NCI-H1694 (cell line): ENCODE measurements around the gene TMEM209.
"Not testable (repeated sequence)": the region's sequence is repeated elsewhere in the genome, so short reads cannot be mapped to it uniquely, and the experiment has no call there.

ENCODE experiments used
- DNase-seq: peaks from one replicate; lab custom pipeline; 2025; lab: John Stamatoyannopoulos, UW

The TMEM209 gene

DNA sequence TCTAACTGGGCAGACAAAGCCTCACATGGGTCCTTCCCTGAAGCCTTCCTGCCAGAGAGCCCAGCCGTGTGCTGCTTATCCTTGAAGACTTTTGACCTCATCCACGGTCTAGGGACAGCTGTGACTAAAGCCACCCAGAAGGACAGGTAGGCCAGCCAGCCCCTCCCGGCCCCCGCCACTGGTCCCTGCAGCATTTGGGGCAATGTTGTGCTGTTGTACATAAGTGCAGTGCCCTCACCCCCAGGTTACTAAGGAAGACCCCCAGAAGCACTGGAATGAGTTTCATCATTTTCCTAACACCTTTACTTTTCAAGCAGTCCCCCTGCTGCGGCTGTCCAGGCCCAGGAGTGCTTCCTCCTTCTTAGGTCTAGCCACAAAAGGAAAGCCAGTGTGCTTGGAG, 43.0 kb downstream of the TMEM209 start:
- no peak for DNase-seq

DNA sequence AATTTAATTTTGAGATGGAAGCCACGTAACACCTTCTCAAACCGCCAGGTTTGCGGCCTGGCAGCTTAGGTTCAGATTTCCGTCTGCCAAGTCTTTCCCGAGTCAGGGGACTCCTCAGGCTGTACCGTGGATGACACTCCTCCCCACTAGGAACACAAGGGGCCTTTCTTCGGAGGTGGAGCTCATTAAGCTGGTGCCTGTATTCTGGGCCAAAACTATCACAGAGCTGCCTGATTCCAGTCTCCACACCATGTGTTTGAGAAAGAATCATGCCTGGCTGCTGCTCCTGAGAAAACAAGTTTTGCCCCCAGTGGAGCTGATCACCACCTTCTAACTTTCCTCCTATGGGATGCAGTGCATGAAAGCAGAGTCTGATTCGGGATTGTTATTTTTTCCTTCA, 44.8 kb downstream of the TMEM209 start:
- DNase-seq, result no peak

DNA sequence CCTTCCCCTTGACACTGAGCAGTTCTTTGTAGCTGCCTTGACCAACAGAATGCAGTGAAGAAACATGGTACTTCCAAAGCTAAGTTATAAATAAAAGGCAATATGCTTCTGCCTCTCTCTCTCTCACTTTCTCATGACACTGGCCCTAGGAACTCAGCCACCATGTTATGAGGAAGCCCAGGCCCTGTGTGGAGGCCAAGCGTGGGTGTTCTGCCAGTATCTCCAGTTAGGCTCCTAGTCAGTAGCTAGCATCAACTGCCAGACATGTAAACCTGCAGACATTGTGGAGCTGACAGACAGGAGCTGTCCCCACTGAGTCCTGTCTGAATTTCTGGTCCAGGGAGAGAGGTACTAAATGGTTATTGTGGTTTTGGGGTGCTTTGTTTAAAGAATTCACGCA, 45.2 kb downstream of the TMEM209 start:
- DNase-seq, result no peak

DNA sequence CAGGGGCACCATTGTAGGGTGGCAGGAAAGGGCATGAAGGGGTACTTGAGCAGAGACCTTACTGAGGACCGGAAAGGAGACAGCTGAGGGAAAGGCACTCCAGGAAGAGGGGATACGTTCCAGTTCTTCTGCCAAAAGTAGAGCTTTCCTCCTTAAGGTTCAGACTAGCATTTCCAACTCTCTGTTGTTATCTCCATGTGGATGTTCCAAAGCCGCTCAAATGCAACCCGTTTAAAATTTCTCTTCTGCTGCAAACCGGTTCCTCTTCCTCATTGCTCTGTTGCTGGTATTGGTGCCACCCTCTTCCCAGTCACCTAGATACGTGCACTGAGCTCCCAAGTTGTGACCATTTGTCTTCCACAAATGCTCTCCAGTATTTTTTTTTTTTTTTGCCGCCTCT, 47.5 kb downstream of the TMEM209 start:
- DNase-seq, result no peak

DNA sequence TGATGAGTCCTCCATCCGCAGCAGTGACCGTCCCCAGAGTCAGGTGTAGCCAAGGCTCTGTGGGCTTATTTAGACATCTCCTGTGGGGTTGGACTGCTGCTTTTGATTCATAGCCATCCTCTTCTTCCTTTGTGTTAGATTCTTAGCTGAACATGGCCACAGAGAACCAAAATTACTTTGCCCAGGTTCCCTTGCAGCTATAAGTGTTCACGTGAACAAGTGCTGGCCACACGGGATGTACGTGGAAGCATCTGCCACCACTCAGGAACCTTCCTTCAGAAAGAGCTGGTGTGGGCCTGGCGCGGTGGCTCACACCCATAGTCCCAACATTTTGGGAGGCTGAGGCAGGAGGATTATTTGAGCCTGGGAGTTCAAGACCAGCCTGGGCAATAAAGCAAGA, 49.1 kb downstream of the TMEM209 start:
- DNase-seq, result no peak

DNA sequence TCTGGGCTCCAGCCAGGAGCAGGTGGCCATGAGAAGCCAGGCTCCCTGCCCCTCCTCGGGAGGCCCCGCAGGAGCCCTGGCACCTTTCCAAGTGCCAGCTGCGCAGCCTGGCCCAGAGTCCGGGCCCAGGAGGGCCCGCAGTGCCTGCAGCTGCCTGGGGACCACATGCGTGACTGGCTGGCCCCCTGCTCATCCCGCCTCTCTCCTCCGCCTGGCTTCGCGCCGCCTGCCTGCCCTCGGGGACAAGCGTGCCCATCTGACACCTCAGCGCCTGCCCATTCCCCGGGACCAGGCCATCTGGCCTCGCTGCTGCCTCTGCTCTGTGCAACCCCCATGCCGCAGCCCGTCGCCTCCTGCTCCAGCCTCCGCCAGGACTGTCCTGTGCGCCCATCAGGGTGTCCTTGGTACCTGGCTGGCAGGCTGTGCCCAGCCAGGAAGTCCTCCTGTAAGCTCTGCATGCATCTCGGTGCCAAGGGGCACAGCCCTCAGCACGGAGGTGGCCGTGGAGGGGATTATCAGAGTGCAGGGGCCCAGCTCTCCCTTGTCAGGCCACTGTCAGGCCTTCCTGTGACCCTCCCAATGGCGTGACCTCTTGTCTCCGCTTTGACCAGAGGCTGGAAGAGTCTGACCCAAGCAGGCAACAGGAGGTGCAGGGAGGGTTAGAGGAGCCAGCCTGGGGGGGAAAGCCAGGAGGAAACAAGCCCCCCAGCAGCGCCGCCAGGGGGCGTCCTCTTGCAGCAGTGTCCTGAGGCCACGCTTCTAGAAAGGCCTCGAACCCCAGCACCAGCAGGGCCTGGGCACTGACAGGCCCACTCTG, 50.5 kb downstream of the TMEM209 start:
- peak; percentile 84 for DNase-seq

DNA sequence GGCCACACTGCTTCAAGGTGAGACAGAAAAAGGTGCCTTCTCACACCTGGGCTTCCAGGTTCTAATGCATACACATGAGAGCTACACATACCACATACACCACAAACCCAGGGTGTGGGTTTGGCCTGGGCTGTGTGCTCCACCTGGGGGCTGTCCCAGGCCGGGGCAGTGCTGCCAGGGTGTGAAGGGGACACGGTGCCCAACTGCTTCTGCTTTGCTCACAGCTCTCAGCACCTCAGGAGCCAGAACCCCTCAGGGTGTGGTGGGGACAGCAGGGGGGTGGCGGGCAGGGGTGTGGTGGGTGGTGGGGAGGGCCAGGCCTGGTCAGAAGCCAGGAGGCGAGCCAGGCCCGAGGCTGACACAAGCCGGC, 51.1 kb downstream of the TMEM209 start:
- DNase-seq, result peak; percentile 54

DNA sequence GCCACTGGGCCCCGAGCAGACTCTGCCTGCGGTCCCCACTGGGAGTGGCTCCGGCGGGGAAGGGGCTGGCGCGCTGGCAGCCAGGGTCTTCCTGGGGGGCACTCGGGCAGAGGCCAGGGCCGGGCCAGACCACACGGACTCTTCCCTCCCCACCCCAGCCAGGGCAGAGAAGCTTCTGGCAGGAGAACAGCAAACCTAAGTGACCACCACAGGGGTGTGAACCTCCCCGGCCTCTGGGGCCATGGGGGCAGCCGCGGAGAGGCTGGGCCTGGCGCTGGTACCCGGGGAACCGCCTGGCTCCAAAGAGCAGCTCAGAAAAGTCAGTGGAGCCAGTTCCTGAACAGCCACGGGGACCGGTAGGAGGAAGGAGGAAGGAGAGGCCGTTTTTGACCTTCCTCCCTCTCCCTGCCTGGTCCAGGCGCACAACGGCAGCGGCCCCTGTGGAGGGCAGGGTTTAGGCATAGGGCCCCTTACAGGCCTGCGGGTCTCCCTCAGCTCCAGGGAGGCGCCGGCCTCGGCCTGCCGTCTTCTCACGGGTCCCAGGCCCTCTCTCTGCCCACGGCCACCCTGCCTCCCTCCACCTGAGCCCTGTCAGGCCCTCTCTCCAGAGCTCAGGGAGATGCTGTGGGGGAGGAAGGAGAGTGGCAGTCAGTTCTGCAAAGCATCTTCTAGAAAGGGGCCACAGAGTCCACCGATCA, 51.8 kb downstream of the TMEM209 start:
- no peak for DNase-seq

DNA sequence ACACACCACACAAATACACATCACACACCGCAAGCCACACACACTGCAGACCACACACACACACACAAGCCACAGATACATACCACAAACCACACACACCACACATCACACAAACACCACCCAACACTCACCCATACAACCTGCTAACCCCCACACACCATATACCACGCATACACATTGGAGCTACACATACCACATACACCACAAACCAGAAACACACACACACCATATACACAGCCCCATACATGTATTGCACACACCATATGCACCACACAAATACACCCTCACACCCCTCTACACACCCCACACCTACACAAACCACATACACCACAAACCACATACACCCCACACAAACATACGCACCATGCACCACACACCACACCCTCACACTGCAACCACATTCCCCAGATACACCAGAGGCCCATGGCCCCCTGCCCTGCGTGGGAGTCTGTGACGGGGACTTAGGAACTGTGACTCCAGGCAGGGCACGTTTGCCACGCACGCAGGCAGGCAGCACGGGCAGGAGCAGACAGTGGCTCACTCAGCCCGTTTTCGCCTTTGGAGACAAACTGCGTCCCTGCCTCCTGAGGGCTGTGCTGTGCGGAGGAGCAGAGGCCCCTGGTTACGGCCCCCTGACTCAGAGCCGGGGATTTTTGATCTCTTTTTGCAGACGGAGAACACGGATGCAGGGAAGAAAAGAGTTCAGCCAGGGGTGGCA, 52.6 kb downstream of the TMEM209 start:
- no peak for DNase-seq

DNA sequence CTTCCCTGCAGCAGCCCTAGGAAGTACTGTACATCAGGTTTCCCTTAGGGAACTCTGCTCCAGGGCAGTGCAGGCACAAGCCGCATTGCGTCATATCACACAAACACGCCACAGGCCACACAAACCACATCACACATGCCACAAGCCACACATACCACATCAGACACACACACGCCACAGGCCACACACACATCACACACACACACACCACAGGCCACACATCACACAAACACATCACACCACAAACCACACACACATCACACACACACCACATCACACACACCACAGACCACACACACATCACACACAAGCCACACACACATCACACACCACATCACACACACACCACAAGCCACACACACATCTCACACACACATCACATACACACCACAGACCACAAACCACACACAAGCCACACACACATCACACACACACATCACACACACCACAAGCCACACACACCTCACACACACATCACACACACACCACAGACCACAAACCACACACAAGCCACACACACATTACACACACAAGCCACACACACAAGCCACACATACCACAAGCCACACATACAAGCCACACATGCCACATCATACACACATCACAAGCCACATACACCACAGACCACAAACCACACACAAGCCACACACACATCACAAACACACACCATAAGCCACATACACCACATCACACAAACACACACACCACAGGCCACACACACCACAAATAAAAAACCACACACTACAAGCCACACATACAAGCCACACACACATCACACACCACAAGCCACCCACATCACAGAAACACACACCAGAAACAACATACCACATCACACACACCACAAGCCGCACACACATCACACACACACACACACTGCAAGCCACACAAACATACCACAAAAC, 53.4 kb downstream of the TMEM209 start:
- no peak for DNase-seq

DNA sequence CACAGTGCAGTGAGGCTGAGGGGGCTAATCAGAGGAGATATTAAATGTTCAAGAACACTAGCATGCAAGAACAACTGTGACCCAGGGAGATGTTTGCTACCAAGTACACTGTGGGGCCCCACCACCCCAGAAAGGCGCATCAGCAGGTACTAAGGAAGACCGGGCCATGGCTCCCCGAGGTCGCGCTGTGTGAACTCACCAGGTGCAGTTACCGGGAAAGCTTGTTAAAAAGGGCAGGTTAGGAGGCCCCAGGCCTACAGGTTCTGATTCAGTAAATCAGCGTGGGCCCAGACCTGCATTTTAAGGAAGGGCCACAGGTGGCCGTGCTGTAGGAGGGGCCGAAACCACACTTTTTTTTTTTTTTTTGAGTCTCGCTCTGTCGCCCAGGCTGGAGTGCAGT, 54.6 kb downstream of the TMEM209 start:
- DNase-seq, result no peak

DNA sequence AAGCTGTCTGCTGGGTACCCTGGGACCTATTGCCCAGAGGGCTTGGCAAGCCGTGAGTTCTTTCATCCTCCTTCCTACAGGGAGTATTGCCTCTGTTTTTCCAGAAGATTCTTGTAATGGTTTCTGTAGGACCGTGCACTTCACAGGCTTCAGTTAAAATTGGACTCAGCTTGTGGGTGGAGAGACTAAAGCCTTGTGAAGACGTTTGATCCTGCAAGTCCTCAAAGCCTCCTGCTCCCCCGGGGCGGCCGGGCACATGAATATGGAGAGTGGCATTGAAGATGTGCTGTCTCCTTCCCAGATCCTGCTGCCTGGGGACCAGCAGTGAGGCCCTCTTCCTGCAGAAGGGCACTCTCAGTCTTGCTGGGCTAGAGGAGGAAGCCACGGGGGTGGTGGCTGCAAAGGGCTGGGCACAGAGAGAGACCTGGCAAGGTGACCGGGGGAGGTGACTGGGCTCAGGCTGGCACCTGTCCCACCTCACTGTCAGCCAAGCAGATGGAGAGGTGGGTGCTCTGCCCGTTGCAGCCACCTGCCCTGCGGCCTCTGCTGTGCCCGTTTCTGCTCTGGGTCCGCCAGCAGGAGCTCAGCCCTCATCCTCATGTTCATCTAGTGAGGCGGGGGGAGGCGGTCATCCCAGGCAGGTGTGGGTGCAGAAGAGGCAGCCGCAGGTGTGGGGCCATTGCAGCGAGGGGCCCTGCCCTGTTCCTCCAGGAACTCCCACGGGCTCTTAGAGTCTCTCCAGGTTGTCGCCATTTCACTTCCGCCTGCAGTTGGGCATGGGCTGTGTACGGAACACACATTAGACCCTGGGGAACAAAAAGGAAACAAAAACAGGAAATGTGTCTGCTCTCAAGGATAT, 55.7 kb downstream of the TMEM209 start:
- DNase-seq, result peak; percentile 22

DNA sequence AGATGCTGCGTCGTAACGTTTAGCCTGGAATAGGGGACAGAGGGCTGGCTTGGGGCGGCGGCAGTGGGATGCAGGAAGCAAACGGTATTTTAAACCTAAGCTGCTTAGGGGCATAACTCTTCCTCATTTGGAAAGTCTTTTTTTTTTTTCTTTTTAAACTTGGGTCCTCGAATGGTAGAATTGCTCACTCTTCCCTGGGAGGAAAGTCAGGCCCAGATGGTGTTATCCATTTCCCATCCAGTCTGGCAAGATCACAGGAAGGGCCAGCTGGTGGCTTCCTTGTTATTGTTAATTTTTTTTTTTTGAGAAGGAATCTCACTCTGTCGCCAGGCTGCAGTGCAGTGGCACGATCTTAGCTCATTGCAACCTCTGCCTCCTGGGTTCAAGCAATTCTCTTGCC, 56.6 kb downstream of the TMEM209 start:
- DNase-seq, result peak; percentile 92

DNA sequence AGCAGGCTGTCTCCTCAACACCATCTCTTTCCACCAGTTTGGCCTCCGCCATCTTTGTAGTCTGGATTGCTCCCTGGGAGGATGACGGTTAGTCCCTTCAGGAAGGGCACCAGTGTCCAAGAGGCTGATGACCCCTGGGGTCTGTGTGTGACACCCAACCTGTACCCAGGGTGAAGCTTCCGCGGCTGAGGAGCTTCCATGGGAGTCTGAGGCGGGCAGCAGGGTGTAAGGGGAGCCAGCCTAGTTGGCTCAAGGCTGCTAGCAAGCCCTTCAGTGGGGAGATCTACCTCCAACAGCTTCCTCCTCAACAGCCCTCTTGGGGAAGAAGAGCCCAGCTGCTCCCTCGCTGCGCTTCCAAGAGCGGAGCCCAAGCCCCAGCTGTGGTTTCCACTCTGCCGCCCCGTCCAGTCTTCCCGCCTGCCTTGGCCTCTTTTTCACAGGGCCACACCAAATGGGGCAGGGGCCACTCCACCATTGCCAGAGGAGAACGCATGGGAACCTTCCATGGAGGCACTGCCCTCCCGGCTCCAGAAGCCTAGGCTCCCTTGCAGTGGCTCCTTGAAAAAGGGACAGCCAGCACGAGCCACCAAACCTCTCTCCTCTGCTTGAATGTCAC, 57.4 kb downstream of the TMEM209 start:
- DNase-seq, result no peak

DNA sequence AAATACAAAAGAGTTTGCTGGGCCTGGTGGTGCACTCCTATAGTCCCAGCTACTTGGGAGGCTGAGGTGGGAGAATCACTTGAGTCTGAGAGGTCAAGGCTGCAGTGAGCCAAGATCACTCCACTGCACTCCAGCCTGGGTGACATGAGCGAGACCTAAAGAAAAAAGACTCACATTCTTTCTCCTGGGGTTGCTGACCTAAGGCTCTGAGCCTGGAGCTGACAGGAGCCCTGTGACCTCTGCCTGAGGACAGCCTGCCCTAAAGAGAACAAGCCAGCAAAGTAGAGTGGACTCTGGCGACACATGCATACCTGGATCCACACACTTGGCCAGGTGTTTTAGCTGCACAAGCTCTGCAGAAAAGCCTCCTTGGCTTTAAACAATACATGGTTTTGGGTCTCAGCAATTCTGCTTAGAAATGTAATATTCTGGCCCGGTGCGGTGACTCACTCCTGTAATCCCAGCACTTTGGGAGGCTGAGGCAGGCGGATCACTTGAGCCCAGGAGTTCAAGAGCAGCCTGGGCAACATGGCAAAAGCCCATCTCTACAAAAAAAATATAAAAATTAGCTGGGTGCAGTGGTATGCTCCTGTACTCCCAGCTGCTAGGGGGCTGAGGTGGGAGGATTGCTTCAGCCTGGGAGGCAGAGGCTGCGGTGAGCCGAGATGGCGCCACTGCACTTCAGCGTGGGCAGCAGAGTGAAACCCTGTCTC, 58.4 kb downstream of the TMEM209 start:
- no peak for DNase-seq

DNA sequence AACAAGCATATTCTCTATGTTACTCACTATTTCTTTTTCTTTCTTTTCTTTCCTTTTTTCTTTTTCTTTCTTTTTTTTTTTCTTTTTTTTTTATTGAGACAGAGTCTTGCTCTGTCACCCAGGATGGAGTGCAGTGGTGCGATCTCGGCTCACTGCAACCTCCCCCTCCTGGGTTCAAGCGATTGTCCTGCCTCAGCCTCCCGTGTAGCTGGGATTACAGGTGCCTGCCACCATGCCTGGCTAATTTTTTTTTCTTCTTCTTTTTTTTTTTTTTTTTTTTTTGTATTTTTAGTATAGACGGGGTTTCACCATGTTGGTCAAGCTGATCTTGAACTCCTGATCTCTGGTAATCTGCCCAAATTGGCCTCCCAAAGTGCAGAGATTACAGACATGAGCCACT, 59.1 kb downstream of the TMEM209 start:
- not testable (repeated sequence) for DNase-seq

DNA sequence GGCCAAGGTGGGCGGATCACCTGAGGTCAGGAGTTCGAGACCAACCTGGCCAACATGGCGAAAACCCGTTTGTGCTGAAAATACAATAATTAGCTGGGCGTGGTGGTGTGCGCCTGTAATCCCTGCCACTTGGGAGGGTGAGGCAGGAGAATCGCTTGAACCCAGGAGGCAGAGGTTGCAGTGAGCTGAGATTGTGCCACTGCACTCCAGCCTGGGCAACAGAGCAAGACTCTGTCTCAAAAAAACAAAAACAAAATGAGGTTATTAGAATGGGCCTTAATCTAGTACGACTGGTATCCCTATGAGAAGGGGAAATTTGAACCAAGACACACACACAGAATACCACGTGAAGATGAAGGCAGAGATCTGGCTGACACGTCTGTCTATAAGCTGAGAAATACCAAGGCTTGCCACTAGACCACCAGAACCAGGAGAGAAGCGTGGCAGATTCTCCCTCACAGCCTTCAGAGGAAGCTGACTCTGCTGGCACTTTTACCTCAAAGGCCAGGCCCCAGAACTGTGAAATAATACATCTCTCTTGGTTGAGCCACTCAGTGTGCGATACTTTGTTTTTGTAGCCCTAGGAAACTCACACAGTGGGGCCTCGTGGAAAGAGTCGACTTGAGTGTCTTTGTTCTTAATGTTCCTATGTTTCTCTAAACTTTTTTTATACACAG, 59.6 kb downstream of the TMEM209 start:
- DNase-seq, result no peak

DNA sequence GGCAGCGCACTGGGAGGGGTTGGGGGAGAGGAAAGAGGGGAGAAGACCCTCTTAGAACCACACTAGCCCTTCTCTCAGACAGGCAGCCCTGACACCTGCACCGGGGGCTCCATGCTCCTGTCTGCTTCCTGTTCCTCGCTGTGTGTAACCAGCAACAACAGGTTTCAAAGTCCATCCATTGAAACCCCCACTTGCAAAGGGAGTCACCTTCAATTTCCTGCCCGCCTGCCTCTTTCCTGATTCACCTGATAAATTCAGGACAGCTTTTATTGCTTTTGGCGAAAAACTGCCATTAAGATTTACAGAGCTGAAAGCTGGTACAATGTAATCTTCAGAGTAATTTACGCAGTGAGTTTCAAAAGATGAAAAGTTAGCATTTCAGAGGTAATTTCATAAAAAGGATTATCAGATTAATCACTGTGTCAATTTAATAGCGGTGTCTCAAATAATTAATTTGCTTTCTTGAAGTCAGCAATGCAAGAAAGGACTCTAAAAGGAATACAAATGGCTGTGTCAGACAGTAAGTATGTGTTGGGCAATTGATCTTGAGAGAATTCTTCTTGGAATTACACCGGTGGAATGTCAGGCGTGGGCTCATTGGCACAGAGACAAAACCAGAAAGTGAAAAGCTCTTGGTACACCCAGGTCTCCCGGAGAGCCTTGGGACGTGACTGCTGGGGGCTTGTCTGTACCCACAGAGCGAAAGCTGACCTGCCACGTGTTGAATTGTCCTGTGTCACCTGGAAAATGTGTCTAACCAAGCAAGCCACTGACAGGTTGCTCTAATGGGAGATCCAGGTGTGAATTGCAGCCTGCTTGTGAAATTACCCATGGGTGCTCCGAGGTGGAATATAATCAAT, 60.7 kb downstream of the TMEM209 start:
- no peak for DNase-seq

DNA sequence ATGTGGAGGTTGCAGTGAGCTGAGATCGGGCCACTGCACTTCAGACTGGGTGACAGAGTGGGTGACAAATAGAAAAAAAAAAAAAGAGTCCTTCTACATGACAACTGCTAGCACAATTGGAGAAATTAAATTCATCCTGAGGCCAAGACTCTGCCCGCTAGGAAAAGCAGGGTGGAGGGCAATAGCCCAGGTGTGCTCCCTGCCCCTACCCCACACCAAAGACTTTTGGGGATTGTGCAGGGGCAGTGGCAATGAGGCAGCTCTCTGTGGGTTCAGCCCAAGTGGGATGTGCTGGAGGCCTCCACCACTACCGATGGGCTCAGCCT, 61.3 kb downstream of the TMEM209 start:
- no peak for DNase-seq
